Activated CD8-positive, alpha-beta memory T cell treated with anti-CD3 and anti-CD28 coated beads, Interleukin-2, amount 50 U/mL, for 24 hours (primary cell): Measurements from ENCODE around the gene NRP2.

Experiments used
- DNase-seq: peaks from one replicate; pipeline ENCODE4 v3.0.0-alpha.2; 2020; ENCODE audit errors: extremely low read depth

Gene NRP2

GRCh38 chr2:205771666-205772065 lies 89.4 kb downstream of the NRP2 start:
- no peak for DNase-seq

- no peak for DNase-seq
These were observed 90.7 kb downstream of the NRP2 start for GRCh38 chr2:205772983-205773382.

DNA sequence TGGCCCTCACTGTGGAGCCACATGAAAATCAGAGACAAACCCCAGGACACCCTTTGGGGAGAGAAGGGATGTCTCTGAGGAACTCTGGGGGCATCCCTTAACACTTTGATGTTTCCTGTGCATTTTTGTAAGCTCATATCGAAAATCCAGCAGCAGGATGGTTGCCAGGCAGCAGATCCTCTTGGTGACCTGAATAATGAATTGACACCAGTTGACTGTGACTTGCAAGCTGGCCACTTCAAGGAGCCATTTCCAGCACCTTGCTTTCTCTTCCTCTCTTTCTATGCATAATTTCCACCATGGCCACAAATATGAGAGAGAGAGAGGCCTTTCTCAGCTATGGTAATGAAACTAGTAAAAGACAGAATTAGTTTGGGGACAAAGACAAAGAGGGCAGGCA lies 91.7 kb downstream of the NRP2 start:
- DNase-seq: no peak

- no peak for DNase-seq
These were observed 93.0 kb downstream of the NRP2 start for GRCh38 chr2:205775097-205775877.

DNA sequence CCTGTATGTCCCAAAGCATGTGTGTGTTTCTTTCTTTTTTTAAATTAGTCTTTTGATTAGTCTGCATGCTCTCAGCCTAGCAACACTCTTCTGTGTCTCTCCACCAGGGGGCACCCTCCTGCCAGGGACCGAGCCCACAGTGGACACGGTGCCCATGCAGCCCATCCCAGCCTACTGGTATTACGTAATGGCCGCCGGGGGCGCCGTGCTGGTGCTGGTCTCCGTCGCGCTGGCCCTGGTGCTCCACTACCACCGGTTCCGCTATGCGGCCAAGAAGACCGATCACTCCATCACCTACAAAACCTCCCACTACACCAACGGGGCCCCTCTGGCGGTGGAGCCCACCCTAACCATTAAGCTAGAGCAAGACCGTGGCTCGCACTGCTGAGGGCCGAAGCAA lies 93.8 kb downstream of the NRP2 start:
- DNase-seq: no peak

GRCh38 chr2:205776720-205777119 lies 94.4 kb downstream of the NRP2 start:
- DNase-seq: no peak

DNA sequence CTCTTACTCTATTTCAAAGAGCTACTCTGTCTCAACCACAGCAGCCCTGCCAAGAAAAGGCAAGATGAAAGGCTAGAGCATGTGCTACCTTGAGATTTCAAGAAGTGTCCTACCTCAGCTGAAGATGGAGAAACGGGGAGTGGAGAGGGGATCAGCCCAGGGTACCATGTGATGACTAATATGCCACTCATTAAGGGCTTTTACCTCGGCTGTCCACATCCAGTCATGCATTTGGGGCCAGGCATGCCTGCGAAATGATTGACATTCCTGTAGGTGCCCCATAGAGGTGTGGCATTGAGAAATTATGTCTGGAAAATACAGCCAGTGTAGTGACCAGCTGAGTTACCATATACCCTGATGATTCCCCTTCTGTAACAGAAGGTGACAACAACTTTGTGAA lies 96.1 kb downstream of the NRP2 start:
- no peak for DNase-seq

DNA sequence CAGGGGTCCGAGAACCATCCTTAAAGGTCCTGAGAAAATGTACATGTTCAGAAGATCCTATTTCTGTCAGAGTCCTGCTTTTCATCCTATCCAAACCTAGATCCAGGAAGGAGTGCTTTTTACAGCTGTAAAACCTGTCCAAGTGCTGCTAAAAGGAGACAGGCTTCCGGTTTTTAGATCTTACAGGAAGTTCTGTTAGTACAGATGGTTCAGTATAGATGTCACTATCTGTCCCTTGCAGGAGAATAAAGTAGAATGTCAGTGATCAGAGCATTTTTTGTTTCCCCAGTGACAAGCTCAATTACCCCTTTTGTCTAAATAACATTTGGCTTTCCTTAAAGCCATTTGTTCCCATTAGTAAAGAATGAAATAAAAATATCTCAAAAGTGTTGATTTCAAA lies 98.3 kb downstream of the NRP2 start:
- no peak for DNase-seq

- no peak for DNase-seq
These were observed 99.1 kb downstream of the NRP2 start for GRCh38 chr2:205781244-205781931.

GRCh38 chr2:205782941-205783340 lies 100.6 kb downstream of the NRP2 start:
- DNase-seq: no peak

DNA sequence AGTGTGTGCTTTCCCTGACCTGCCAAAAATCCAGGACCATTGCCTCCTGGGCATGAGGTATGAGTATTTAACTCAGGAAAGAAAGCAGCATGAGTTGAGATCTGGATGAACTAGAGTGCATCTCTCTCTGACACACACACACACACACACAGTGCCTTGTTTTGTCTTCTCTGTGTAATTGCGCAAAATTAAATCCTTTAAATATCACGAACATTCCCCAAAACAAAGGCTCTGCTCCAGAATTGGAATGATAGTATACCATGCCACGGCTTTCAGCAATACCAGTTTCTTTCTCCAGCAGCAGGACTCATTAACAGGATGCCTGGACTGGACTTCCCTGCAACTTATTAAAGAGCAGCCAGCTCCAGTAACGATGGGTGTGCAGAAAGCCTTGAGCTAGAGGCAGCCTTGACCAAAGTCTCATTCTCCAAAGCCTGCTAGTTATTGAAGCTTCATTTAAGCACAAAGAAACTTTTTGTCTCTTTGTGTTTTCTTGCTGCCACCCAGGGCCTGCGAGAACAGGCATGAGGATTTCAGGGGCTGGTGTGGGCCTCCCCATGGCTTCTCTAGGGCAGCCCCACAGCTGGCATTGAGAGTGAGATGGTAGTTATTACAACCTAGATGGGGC lies 101.7 kb downstream of the NRP2 start:
- no peak for DNase-seq

DNA sequence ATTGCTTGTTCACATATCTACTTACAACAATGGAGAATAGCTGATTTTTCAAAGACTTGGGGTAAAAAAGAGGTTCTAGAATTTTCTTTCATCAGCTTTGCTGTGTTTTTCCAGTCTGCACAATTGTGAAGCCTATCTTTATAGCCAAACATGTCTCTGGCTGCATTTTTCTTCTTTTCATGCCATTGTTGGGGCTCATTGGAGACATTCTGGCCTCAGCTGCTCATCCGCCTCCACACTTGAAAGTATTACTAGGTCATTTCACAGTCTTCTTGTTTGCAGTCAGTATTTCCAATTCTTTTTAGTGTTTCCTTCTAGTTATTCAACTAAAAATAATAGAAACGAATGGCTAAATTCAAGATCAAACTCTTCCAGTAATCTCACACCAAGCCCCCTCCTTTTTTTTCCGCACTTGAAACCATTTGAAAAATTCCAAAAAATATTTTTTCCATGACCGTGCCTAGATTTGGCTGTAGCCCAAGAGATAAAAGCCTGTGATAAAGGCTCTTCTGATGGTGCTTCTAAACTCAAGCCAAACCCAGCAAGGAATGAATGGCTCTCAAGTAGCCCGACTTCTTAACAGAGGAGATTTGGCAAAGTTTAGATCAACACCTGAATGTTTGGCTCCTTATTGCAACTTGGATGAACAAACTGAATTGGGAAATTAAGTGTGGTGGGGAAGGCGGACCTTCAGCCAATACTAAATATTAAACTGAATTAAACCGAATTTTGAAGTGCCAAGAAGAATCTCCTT lies 103.4 kb downstream of the NRP2 start:
- DNase-seq: no peak

GRCh38 chr2:205786976-205787375 lies 104.7 kb downstream of the NRP2 start:
- no peak for DNase-seq

DNA sequence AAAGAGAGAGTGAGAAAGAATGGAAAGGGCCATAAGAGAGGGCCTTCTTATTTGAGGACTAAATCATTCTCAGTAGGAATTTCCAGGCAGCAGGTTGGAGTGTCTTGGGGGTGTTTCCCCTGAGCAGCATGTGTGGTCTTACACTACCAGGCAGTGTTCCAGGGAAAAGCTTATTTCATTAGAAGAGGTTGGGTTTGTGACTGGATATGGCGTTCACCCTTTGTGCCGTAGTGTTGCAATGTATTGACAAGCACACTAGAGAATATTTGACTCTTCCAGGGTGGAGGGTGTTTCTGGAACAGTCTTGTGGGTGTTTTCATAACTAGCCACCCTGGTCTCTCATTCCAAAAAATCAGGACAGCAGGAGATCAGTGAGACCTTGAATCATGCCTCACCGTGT lies 105.5 kb downstream of the NRP2 start:
- no peak for DNase-seq

- DNase-seq: no peak
These were observed 107.6 kb downstream of the NRP2 start for GRCh38 chr2:205789906-205790305.

- no peak for DNase-seq
These were observed 110.6 kb downstream of the NRP2 start for GRCh38 chr2:205792908-205793307.

- DNase-seq: no peak
These were observed 114.6 kb downstream of the NRP2 start for GRCh38 chr2:205796805-205797313.

DNA sequence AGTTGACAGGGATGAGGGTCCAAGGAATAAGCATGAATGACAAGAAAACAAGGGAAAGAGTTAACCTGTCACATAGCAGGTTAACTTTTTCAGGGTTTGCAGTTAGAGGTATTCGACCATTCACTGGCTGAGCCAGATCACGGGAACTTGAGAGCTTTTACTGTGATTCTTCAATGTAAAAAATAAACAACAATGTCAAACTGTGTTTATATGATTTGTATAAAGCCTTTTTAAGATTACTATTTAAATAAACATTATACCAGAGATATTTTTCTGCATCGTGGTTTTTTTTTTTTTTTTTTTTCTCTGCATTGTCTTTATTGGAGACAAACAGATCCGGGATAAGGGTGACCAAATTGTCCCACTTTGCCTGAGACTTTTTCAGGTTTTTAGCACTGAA lies 115.6 kb downstream of the NRP2 start:
- no peak for DNase-seq

DNA sequence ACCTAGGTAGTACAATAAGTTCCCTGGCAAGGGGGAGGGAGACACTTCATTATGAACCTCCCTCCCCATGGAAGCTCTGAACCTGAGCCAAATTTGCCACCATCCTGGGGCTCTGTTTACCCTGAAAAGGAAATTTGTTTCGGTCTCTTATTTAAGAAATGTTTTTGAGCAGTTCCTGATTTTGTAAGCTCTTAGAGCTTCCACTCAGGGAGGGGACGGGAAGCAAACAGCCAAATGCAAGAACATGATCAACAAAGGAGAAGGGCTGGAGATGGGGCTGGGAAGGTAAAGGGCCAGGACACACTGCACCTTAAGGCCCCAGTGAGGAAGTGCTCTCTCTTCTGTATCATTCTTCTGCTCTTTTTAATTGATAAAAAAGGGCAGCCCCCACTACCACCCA lies 117.9 kb downstream of the NRP2 start:
- DNase-seq: no peak

DNA sequence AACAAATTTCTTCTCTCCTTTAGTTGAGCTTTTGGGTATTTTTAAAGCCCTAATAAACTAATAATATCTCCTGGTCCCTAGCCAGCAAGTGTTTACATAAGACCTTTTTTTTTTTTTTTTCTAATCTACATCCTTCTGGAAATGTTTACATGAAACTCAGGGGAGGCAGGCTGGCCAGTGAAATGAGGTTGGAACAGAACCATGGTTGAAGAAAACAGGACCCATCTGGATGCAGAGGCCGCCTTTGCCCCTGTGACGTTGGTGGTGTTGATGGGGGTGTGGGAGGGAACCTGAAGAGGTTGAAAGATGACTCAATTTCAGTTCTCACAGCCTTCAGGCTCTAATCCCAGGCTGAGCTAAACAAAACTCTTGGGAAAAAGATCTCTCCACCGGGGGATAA lies 118.5 kb downstream of the NRP2 start:
- DNase-seq: no peak

DNA sequence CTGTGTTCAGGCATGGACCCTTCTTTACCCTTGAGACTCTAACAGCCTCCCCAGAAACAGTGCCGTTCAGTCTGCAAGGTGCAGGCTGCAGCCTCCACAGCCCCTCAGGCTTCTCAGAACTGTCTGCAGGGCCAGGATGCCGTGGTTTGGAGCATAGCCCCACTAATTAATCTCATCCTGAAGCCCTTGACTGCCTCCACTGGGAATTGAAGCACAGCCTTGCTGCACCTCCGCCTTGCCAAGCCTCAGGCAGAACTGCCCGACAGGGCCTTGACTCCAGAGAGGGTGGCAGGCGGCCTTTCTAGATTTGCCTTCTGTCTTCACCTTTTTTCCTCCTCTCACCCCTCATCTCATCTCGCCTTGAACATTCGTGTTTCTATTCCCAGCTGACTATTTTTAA lies 119.8 kb downstream of the NRP2 start:
- no peak for DNase-seq

DNA sequence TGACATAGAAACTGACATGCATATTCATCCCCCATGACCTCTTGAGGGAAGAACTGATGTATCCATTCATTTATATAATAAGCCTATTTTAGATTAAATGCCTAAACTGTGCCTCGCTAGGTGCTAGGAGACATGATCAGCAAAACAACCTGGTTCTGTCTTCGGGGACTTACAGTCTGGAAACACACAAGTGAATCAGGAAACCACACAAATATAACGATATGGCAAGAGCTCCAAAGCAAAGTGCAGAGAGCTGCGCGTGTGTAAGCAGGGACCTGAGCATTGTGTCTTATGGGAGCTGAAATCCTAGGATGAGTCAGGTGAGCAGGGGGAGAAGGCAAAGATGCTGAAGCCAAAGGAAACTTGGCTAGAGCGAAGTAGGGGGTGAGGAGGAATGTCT lies 120.6 kb downstream of the NRP2 start:
- no peak for DNase-seq
